SK-N-SH (cell line): ENCODE data around the gene PCSK7. TPM values are rescaled to one million over a fixed set of nuclear protein-coding genes. Genes with fewer than 3 reads are reported as not detected.

Experiments used
- CTCF ChIA-PET: fragments of 300-600, 350-600 bp; formaldehyde crosslinking; extraction: SDS; loops from one replicate; lab custom pipeline; 2021; lab: Yijun Ruan, JAX
- POLR2A ChIA-PET: fragments of 350-600 bp; sonication (Branson Sonifier 250); formaldehyde crosslinking; extraction: SDS; loops from one replicate; lab custom pipeline; 2020; ENCODE audit warnings: antibody characterized with exemption, inconsistent platforms; lab: Yijun Ruan, JAX
- DNase-seq: peaks from one replicate; pipeline ENCODE4 v3.0.0; 2012
- H2AFZ ChIP-seq: fragments of 200-600 bp; sonication (generic); 2 replicates; pipeline ENCODE4 v1.8.1; 2016; ENCODE audit warnings: antibody characterized with exemption, mild to moderate bottlenecking, low read depth
- H3F3A ChIP-seq: fragments of 200-600 bp; sonication (generic); replicated peaks from 2 replicates; pipeline ENCODE3; 2016; ENCODE audit warnings: antibody characterized with exemption, mild to moderate bottlenecking; ENCODE audit not compliant: insufficient read depth
- H3K27ac ChIP-seq, 2 experiments: fragments of 200-500 bp in 1 of 2; fragments of 200-600 bp in 1 of 2; sonication (Bioruptor generic) in 1 of 2; sonication (generic), shearing (Covaris generic) in 1 of 2; 2 replicates each; pipeline versions ENCODE4 v1.5.1 to v1.6.1; 2014 to 2016; ENCODE audit warnings: low read depth in 2 of 2, inconsistent platforms in 1 of 2, low read length in 1 of 2, mild to moderate bottlenecking in 1 of 2, mixed read lengths in 1 of 2
- H3K27me3 ChIP-seq: fragments of 200-600 bp; sonication (generic), shearing (Covaris generic); 2 replicates; pipeline ENCODE4 v1.6.1; 2016; ENCODE audit warnings: mixed run types; ENCODE audit not compliant: insufficient read depth
- H3K36me3 ChIP-seq, 2 experiments: fragments of 200-500 bp in 1 of 2; fragments of 200-600 bp in 1 of 2; sonication (Bioruptor generic) in 1 of 2; sonication (generic) in 1 of 2; replicated peaks in 1 of 2; 2 replicates each; pipeline versions ENCODE3 to v1.5.1; 2014 to 2016; ENCODE audit warnings: low read length in 1 of 2, mild to moderate bottlenecking in 1 of 2; ENCODE audit not compliant: insufficient read depth in 2 of 2, control insufficient read depth in 1 of 2
- H3K4me1 ChIP-seq, 2 experiments: fragments of 200-500 bp in 1 of 2; fragments of 200-600 bp in 1 of 2; sonication (Bioruptor generic) in 1 of 2; sonication (generic), shearing (Covaris generic) in 1 of 2; 2 replicates each; pipeline versions ENCODE4 v1.5.1 to v1.6.1; 2014 to 2016; ENCODE audit warnings: low read depth in 1 of 2, low read length in 1 of 2, mixed run types in 1 of 2; ENCODE audit not compliant: insufficient read depth in 2 of 2, control insufficient read depth in 1 of 2
- H3K4me2 ChIP-seq: fragments of 200-600 bp; sonication (generic), shearing (Covaris generic); 2 replicates; pipeline ENCODE4 v1.6.1; 2017; ENCODE audit warnings: mixed run types
- H3K4me3 ChIP-seq, 2 experiments: fragments of 200-500 bp in 1 of 2; fragments of 200-600 bp in 1 of 2; sonication (Bioruptor generic) in 1 of 2; sonication (generic), shearing (Covaris generic) in 1 of 2; 2 replicates each; pipeline versions ENCODE4 v1.5.1 to v1.8.1; 2014 to 2016; ENCODE audit warnings: low read depth in 2 of 2, inconsistent platforms in 1 of 2, low read length in 1 of 2, mild to moderate bottlenecking in 1 of 2, mixed read lengths in 1 of 2, moderate library complexity in 1 of 2
- H3K79me2 ChIP-seq: fragments of 200-600 bp; sonication (generic); 2 replicates; pipeline ENCODE4 v1.8.1; 2017; ENCODE audit warnings: mild to moderate bottlenecking; ENCODE audit not compliant: insufficient read depth
- H3K9ac ChIP-seq: fragments of 200-600 bp; sonication (generic); 2 replicates; pipeline ENCODE4 v1.6.1; 2017; ENCODE audit warnings: mixed run types
- H3K9me2 ChIP-seq: fragments of 200-600 bp; sonication (generic); 2 replicates; pipeline ENCODE4 v1.6.1; 2017; ENCODE audit warnings: mixed run types
- H3K9me3 ChIP-seq: fragments of 200-600 bp; sonication (generic); 2 replicates; pipeline ENCODE4 v1.6.1; 2017; ENCODE audit warnings: mixed run types, mild to moderate bottlenecking, moderate library complexity
- H4K20me1 ChIP-seq: fragments of 200-600 bp; sonication (generic); 2 replicates; pipeline ENCODE4 v1.6.1; 2017; ENCODE audit warnings: mild to moderate bottlenecking, mixed run types; ENCODE audit not compliant: insufficient read depth
- CHD2 ChIP-seq: fragments of 150-350 bp; IDR thresholded peaks from 2 replicates; pipeline ENCODE4 v1.6.1; 2018; ENCODE audit warnings: low read length; ENCODE audit not compliant: partially characterized antibody
- ELF1 ChIP-seq: IDR thresholded peaks from 2 replicates; pipeline ENCODE4 v1.4.0; 2012
- IRF3 ChIP-seq: fragments of 150-350 bp; IDR thresholded peaks from 2 replicates; pipeline ENCODE4 v1.6.1; 2016; ENCODE audit warnings: mild to moderate bottlenecking, low read depth, low read length
- MXI1 ChIP-seq: IDR thresholded peaks from 2 replicates; pipeline ENCODE4 v1.6.1; 2012; ENCODE audit warnings: mild to moderate bottlenecking, low read depth, low read length, improper control_type of control experiment
- NFIC ChIP-seq: IDR thresholded peaks from 2 replicates; pipeline ENCODE4 v1.4.0; 2012; ENCODE audit warnings: borderline replicate concordance
- PBX3 ChIP-seq: IDR thresholded peaks from 2 replicates; pipeline ENCODE4; 2012
- POLR2AphosphoS5 ChIP-seq: IDR thresholded peaks from 2 replicates; pipeline ENCODE4 v1.6.1; 2012; ENCODE audit warnings: low read depth, low read length
- RAD21 ChIP-seq: IDR thresholded peaks from 2 replicates; pipeline ENCODE4 v1.6.1; 2012; ENCODE audit warnings: mild to moderate bottlenecking, low read length
- RCOR1 ChIP-seq: fragments of 150-350 bp; IDR thresholded peaks from 2 replicates; pipeline ENCODE4 v1.6.1; 2017; ENCODE audit warnings: antibody characterized with exemption, low read length
- RXRA ChIP-seq: IDR thresholded peaks from 2 replicates; pipeline ENCODE4 v1.4.0; 2012; ENCODE audit warnings: low read depth, mild to moderate bottlenecking, borderline replicate concordance
- SIN3A ChIP-seq: IDR thresholded peaks from 2 replicates; pipeline ENCODE4 v1.6.1; 2012; ENCODE audit warnings: low read depth, mild to moderate bottlenecking, low read length, moderate library complexity, borderline replicate concordance
- SMC3 ChIP-seq: IDR thresholded peaks from 2 replicates; pipeline ENCODE4 v1.6.1; 2012; ENCODE audit warnings: low read depth, low read length, improper control_type of control experiment
- TAF1 ChIP-seq: IDR thresholded peaks from 2 replicates; pipeline ENCODE4 v1.6.1; 2012; ENCODE audit warnings: low read depth, mild to moderate bottlenecking, low read length, moderate library complexity, borderline replicate concordance
- TCF12 ChIP-seq: IDR thresholded peaks from 2 replicates; pipeline ENCODE4 v1.4.0; 2012
- TEAD4 ChIP-seq: IDR thresholded peaks from 2 replicates; pipeline ENCODE4 v1.4.0; 2012; ENCODE audit warnings: mild to moderate bottlenecking, borderline replicate concordance; ENCODE audit not compliant: insufficient read depth
- YY1 ChIP-seq: IDR thresholded peaks from 2 replicates; pipeline ENCODE4 v1.4.0; 2012; ENCODE audit warnings: low read depth, mild to moderate bottlenecking
- WGBS: methylation state at CpG from one replicate; pipeline ENCODE4 v1.1.6; 2017; ENCODE audit warnings: low lambda C conversion rate; 5-methylcytosine and 5-hydroxymethylcytosine counted together
- polyA plus RNA-seq, 3 experiments: library from polyadenylated mRNA; depleted of rRNA; stranded (reverse); fragments of >200 nt; gene quantifications; 2 replicates each; pipeline ENCODE4 v1.2.3, GENCODE V29; 2012
- TF ChIP-seq, protein P1 (sequence below): IDR thresholded peaks from 2 replicates; pipeline ENCODE4 v1.4.0; 2012; ENCODE audit warnings: low read depth
- TF ChIP-seq, protein P2 (sequence below): IDR thresholded peaks from 2 replicates; pipeline ENCODE4 v1.4.0; 2012; ENCODE audit warnings: low read depth, borderline replicate concordance

PCSK7 gene
- polyA plus RNA-seq, 1 of the 3 experiments (the other 2 are of a cell fraction), result 49.7 TPM

DNA sequence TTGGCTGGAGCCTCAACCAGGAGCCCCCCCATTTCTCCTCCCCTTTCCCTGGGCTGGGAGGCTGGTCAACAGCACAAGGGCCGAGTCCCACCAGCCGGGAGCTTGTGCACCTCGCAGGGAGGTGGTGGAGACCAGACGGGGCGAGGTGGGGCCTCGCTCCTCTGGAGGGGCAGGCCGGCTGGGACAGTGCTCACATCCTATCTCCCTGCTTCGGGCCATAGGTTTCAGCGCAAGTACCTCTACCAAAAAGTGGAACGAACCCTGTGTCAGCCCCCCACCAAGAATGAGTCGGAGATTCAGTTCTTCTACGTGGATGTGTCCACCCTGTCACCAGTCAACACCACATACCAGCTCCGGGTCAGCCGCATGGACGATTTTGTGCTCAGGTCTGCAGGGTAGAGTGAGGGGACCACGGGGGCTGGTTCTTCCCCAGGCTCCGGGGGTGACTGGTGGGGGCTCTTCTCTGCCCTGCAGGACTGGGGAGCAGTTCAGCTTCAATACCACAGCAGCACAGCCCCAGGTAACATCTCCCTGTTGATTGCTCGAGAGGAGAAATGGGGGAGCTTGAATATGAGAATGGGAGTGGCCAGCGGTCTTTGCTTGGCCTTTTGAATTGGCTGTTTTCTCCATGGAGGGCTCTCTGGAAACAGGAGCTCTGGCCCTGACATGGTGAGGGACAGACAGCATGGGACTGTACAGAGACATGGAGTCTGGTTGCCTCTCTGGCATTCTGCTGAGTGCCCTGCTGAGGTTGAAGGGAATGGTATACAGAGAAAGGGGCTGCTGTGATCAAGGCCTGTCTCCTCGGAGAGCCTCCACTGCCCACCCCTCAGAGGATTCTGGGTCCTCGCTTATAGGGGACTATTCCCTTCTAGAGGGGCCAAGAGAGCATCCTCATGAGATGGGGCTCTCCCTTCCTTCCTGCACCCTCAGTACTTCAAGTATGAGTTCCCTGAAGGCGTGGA, 50.0 kb downstream of the PCSK7 start:
- DNase-seq, result no peak
- Histone ChIP-seq H3K27me3 (no peaks in the 10 kb centered on the region), H3K9ac (no peak overlapping the region), H2AFZ (no peak overlapping the region), H3K4me2 (no peak overlapping the region), H3K36me3 (peaks cover 8 to 14% of the 10 kb centered on the region in 2 experiments), H3K9me2 (no peaks in the 10 kb centered on the region), H3K79me2 (peaks cover 11% of the 10 kb centered on the region; the same call in 1 of the 2 replicates), H3F3A (peaks cover 10% of the 10 kb centered on the region), H3K9me3 (no peaks in the 10 kb centered on the region), H4K20me1 (no peaks in the 10 kb centered on the region)
- WGBS, result 94% methylated on average over 11 of the region's 22 CpGs
- ChIA-PET CTCF (interaction anchor here (0.6 to 6.4 kb wide), 10 partner anchors 10 to 391 kb away, joined by 3 to 54 read pairs (median 5); partner anchors contain the start of genes APOA5, PCSK7 and RNF214), POLR2A (interaction anchor here (1.4 kb wide), 1 partner anchor 15 kb away, joined by 3 read pairs; no protein-coding TSS in a partner anchor)
- TF ChIP-seq, protein P1, sequence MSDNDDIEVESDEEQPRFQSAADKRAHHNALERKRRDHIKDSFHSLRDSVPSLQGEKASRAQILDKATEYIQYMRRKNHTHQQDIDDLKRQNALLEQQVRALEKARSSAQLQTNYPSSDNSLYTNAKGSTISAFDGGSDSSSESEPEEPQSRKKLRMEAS, result no peak
- TF ChIP-seq MXI1 (no peak), SMC3 (no peak), TCF12 (no peak), TEAD4 (no peak)
- TF ChIP-seq, protein P2, sequence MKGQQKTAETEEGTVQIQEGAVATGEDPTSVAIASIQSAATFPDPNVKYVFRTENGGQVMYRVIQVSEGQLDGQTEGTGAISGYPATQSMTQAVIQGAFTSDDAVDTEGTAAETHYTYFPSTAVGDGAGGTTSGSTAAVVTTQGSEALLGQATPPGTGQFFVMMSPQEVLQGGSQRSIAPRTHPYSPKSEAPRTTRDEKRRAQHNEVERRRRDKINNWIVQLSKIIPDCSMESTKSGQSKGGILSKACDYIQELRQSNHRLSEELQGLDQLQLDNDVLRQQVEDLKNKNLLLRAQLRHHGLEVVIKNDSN, result no peak
- TF ChIP-seq, all 33 proteins: peak for 0
- no peak overlapping the region for H3K27ac ChIP-seq
- peaks cover 10 to 20% of the 10 kb centered on the region in 2 experiments; a peak in 2 of 4 replicates for H3K4me1 ChIP-seq
- H3K4me3 ChIP-seq, result no peak overlapping the region; a peak in 1 of 4 replicates

DNA sequence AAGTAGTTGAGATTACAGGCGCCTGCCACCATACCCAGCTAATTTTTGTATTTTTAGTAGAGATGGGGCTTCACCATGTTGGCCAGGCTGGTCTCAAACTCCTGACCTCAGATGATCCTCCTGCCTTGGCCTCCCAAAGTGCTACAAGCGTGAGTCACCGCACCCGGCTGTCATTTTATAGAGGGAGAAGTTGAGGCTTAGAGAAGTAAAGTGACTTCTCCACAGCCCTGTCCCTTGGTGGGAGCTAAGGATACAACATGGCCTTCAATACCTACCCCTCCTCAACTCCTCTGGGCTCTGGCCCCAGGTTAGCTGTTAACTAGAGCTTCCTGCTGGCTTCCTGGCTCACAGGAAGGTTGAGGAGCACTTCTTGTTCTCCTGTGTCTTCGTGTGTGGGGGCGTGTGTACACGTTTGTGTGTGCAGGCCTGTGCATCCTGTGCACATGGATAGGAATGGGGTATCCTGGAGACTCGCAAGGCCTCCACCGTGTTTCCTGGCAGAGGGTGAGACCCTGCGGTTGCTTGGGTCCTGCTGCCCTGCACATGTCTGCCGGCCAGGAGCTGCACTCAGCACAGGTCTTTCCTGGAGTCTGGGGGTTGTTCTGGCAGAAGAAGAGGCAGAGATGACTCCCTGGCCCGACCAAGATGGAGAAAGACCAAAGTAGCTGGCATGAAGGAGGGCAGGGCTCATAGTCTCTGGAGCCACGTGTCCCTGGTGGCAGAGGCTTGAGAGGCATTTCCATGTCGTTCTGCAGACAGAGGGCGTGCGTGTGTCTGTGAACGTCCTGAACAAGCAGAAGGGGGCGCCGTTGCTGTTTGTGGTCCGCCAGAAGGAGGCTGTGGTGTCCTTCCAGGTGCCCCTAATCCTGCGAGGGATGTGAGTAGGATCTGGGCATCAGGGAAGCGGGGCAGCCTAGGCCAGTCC, 51.0 kb downstream of the PCSK7 start:
- POLR2A ChIA-PET, result interaction anchor here (1.4 kb wide), 1 partner anchor 16 kb away, joined by 3 read pairs; no protein-coding TSS in a partner anchor
- H4K20me1 ChIP-seq, result no peaks in the 10 kb centered on the region
- H3K4me3 ChIP-seq, result no peak overlapping the region; a peak in 1 of 4 replicates
- H3K4me2 ChIP-seq, result no peak overlapping the region
- H3K9me3 ChIP-seq, result no peaks in the 10 kb centered on the region
- H2AFZ ChIP-seq, result no peak overlapping the region
- no peaks in the 10 kb centered on the region for H3K9me2 ChIP-seq
- WGBS, result 69% methylated on average over 20 of the region's 22 CpGs
- peaks cover 11% of the 10 kb centered on the region; the same call in 1 of the 2 replicates for H3K79me2 ChIP-seq
- peaks cover 10% of the 10 kb centered on the region for H3F3A ChIP-seq
- peaks cover 10 to 20% of the 10 kb centered on the region in 2 experiments; a peak in 2 of 4 replicates for H3K4me1 ChIP-seq
- CTCF ChIA-PET, result interaction anchor here (0.5 to 6.4 kb wide), 14 partner anchors 8 to 1281 kb away, joined by 3 to 54 read pairs (median 4); partner anchors contain the start of genes APOA5, PAFAH1B2, PCSK7 and RNF214
- H3K36me3 ChIP-seq, result peaks cover 8 to 14% of the 10 kb centered on the region in 2 experiments
- no peak overlapping the region for H3K9ac ChIP-seq
- DNase-seq, result peak; percentile 71
- no peak overlapping the region for H3K27ac ChIP-seq
- no peaks in the 10 kb centered on the region for H3K27me3 ChIP-seq
- TF ChIP-seq PBX3, result no peak
- no peak for TF ChIP-seq SIN3A
- TF ChIP-seq SMC3, result peak; percentile 42; the same call in 1 of the 2 replicates
- no peak for TF ChIP-seq ELF1
- no peak for TF ChIP-seq NFIC
- peak; percentile 27 for TF ChIP-seq RAD21
- TF ChIP-seq TAF1, result no peak
- TF ChIP-seq YY1, result no peak
- TF ChIP-seq IRF3, result no peak
- no peak for TF ChIP-seq POLR2AphosphoS5
- TF ChIP-seq CHD2, result no peak
- TF ChIP-seq TEAD4, result no peak
- no peak for TF ChIP-seq RXRA
- no peak for TF ChIP-seq RCOR1
- TF ChIP-seq MXI1, result peak; percentile 56; the same call in 1 of the 2 replicates
